WI38 (cell line): ENCODE data around the gene PGPEP1.
A peak's percentile ranks its signal among the peaks of the same experiment; 100 is the strongest.
"Not testable (repeated sequence)": the region's sequence is repeated elsewhere in the genome, so short reads cannot be mapped to it uniquely, and the experiment has no call there.

Source experiments
- H3K4me3 ChIP-seq: 2 replicates; pipeline ENCODE4 v1.5.1; 2011; ENCODE audit warnings: low read depth, mild to moderate bottlenecking, control low read depth, low read length
- CTCF ChIP-seq: IDR thresholded peaks from 2 replicates; pipeline ENCODE4 v1.5.1; 2012; ENCODE audit warnings: low read depth, mild to moderate bottlenecking, control low read depth, low read length

Gene PGPEP1

GRCh38 chr19:18317961-18318800, 22.2 kb upstream of the PGPEP1 start:
- no peak overlapping the region for H3K4me3 ChIP-seq
- TF ChIP-seq CTCF = no peak

GRCh38 chr19:18319591-18320135, 20.7 kb upstream of the PGPEP1 start:
- TF ChIP-seq CTCF = no peak
- H3K4me3 ChIP-seq = no peak overlapping the region

GRCh38 chr19:18320865-18321733, 19.3 kb upstream of the PGPEP1 start:
- no peak overlapping the region for H3K4me3 ChIP-seq
- no peak for TF ChIP-seq CTCF

GRCh38 chr19:18321734-18322102, 18.7 kb upstream of the PGPEP1 start:
- H3K4me3 ChIP-seq = peak overlapping the region; percentile 83
- TF ChIP-seq CTCF = no peak

GRCh38 chr19:18322318-18322758, 18.1 kb upstream of the PGPEP1 start:
- no peak for TF ChIP-seq CTCF
- H3K4me3 ChIP-seq = peak overlapping the region; percentile 83

- peak within 1 kb of the TSS; percentile 83 for H3K4me3 ChIP-seq
- TF ChIP-seq CTCF = no peak
Measured at GRCh38 chr19:18322759-18323460, 17.5 kb upstream of the PGPEP1 start, which contains the start of gene LSM4. Gene LSM4, minus strand, starts transcription at chr19:18323076. Its CDS starts 56 bp downstream, at chr19:18323020.

- H3K4me3 ChIP-seq = not testable (repeated sequence)
Measured at GRCh38 chr19:18324373-18324731, 16.0 kb upstream of the PGPEP1 start.
